Right lobe of liver (tissue), 4 donors: ENCODE measurements around the gene CTPS2.

Experiments used
- CTCF ChIP-seq, 4 donors: fragments of 200-600 bp in 3 of 4; fragments of 450-650 bp in 1 of 4; IDR thresholded peaks; one replicate each; pipeline versions ENCODE4 v1.5.1 to v1.8.0; 2016 to 2022; ENCODE audit warnings: antibody characterized with exemption in 4 of 4, mild to moderate bottlenecking in 2 of 4
- POLR2A ChIP-seq: fragments of 450-650 bp; IDR thresholded peaks from one replicate; pipeline ENCODE4 v1.6.1; 2017; ENCODE audit warnings: antibody characterized with exemption, mild to moderate bottlenecking
- donor health status: DM: no; HTN: no; CAD: no.
- donor health status: DM: no; HTN: no; CAD: no.
- donor health status: DM: no; HTN: yes; CAD: no.

GRCh38 chrX:16619024-16619423, 93.4 kb downstream of the CTPS2 start:
- TF ChIP-seq POLR2A (no peak), CTCF (IDR thresholded peaks at IDR 0.05) (no peak)
